CD4-positive, alpha-beta T cell treated with Interferon gamma for 1 hour (primary cell): ENCODE measurements around the gene CFAP161.

Source experiments
- DNase-seq: peaks from one replicate; pipeline ENCODE4 v3.0.0-alpha.2; 2020

CFAP161 gene

DNA sequence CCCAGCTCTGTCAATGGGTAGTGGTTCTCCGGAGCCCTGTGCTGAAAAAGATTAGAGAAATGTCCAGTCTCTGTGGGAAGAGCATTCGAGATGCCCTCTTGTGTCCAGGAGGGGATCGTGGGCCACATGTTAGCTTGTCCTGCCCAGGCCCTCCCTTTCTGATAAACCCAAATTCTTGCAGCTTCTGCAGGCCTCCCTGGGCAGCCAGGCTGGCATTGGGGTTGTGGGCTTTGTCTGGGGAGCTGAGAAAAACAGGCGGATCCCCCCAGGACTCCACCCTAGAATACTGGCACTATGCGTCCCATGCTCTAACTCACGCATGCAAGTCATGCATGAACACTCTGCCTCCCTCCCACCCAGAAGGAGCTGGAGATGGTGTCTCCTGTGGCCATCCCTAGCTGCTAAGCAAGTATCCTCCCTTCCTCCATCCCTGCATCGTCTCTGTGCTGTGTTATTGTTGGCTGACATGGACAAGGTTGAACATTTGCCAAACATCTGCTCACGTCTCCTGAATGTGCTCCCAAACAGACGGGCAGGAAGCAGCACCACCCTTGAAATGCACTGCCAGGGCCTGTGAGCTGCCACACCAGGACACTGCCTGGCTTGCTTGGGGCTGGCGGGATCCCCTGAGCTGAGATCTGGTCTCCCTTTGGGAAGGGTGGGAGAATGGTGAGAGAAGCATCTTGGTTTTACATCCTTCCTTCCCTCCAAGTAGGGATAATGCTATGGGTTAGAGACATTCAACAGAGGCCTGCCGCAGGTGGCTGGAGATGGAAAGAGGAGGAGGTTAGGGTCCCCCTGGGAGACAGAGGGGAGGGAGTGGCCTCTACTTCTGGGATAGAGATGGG is 26.5 kb downstream of the CFAP161 start:
- DNase-seq, result no peak

DNA sequence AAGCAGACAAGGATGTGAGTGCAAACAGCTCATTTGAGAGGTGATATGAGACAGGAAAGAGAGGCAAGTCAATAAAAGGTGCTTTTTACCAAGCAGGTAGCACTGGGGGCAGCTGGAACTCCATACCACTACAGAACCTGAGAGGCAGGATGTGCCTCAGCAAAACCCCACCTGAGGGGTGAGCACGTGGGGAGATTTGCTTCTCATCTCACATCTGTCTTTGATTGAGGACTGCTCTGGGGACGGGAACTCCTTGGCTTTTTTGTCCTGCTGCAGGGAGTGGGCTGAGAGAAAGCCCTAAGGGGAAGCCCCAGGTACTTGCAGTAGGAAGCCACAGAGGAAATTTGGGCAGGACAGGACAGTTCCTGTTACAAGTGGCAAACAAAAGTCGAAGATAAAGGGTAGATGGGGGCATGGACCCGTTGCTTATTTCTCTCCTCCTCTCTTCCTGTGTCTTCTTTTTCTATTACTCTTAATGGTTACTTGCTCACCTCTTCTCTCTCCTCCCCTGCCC is 27.1 kb downstream of the CFAP161 start:
- no peak for DNase-seq

DNA sequence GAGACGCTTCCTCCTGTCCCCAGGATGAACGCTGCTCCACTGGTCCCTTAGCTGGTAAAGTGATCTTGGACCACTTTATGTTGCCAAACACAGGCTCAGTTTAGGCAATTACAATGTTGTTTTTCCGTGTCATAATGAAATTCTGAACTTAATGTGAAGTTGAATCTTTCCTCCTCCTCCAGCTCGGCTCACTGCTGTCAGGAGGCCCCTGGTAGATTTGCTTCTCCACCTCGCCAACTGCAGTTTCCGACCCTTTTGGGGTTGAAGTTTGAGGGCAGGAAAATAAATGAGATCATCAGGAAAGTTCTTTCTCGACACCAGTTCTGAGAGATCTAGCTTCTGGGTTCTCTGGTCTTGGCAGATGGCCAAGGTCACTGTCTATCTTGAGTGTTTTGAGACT is 27.8 kb downstream of the CFAP161 start:
- no peak for DNase-seq

DNA sequence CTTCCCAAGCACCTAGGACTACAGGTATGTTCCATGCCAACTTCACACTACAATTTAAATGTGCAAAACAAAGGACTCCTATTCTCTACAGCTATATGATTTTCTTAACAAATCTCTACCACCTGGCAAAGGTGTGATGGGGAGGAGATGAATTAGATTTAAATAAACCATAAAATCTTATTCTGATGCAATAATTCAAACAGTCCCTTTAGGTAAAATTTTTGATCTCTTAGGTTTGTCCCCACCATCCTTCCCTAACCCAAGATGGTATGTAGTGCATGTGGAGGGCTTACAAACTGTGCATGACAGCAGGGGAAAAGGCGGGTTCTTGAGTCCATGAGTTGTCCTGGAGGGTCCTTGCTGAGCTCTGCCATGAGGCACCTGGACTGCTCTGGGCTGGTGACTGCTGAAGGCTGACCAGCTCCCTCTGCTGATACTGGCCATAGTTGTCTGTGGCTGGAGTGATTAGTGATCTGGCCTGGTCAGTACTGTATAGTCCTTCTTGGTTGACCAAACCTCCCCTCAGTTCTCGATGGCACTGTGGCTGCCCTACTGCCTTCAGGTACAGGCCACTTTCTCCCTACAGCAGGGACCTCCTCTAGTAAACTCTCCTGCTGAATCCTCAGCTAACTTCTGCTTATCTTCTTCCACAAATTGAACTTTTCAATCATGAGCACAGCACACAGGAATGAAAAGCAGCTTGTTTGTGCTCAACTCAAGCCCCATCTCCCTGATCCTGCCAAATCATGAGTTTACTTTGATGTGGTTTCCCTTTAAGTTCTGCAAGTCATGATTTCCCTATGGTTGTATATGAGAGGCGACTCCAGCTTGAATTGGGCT is 30.1 kb downstream of the CFAP161 start:
- no peak for DNase-seq

DNA sequence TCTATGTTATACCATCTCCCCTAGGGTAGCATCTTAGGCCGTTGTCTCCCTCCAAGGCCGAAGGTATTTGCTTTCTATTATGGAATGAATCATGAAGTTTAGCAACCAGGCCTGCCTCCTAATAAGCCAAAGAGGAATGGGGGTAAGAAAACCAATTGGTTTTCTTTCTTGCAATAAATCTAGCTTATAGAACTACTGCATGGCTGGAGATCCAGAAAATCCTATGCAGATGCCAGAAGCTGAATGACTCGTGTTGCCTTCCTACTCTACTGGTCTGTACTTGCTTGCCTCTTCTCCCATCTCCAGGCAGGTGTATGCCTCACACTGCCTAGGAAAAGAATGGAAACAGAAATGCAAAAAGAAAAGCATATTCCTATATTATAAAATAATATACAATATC is 31.5 kb downstream of the CFAP161 start:
- DNase-seq, result no peak

DNA sequence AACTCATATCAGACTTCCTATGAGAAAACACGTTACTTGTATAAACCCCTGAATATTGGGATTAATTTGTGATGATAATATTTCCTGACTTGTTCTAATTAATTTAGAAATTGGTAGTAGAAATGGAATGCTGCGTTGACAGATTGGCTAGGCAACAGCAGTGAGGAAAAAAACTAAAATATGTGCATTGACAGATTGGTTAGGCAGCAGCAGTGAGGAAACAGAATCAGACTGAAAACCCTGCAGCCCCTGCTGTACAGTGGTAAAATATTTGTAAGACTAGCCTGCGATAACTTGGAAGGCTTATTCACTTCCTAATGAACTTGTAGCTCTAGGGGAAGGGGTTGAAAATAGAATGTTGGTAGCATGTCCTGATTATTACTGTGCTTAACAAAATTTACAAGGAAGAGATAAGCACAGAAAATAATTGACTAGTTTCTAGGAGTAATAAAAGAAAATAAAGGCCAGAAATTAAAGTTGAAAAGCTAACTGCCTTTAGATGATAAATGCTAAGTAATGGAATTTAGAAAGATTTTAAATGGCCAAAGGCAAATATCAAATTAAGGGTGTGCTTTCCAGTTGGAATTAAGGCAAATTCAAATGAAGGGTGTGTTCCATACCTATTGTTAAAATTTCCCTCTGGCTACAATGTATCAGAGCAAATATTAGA is 32.7 kb downstream of the CFAP161 start:
- no peak for DNase-seq

DNA sequence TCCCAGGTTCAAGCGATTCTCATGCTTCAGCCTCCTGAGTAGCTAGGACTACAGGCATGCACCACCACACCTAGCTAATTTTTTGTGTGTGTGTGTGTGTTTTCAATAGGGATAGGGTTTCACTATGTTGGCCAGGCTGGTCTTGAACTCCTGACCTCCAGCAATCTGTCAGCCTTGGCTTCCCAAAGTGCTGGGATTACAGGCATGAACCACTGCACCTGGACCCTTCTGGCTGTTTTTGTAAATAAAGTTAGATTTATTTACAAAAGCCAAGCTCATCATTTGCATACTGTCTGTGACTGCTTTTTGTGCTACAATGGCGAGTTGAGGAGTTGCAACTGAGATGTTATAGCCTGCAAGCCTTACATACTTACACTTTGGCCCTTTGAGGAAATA is 34.1 kb downstream of the CFAP161 start:
- no peak for DNase-seq

DNA sequence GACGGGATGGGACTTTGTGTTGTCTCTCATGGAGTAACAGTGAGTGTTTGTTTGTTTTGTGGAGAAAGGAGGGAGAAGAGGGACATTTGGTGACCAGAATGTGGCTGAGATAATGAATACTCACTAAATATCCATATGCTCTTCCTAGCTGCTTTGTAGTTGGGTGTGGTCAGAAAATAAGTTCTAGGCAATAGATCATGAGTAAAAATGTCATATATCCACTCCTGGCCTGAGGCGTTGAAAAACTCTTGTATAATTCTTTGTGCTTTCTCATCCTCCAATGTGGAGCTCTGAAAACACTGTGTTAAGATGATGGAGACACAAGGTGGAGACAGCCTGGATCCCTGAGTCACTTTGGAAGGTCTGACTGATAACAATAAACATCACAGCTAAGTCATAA is 34.6 kb downstream of the CFAP161 start:
- DNase-seq, result no peak

DNA sequence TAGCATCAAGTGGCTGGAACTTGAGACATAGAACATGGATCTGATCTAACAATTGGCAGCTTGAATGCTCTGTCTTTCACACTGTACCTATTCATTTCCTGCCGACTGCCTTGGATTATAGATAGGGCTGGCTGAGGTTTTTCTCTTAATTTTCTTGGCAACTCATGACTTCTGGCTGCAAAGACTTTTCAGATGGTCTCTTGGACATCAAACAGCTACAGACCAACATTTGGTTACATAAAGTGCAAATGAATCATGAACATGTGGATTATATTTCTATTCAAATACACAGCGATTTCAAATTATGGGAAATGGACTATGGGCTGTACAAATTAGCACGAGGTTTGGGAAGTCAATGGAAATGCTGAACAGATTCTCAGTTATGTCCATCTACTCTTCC is 36.4 kb downstream of the CFAP161 start:
- no peak for DNase-seq

DNA sequence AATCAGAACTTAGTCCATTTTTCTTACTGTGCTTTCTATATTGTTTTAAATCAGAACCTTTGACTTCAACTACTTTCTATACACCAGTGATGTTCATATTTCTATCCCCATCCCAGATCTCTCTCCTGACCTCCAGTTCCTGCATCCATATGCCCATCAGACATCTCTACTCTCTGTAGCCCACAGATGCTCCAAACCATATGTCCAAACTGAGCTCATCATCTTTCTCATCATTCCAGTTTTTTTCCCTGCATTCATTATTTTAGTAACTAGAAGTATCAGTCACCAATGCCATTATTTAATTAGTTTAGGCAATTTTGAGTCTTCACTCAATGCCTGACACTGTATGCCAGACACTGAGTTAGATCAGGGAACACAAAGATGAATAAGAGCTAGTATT is 37.2 kb downstream of the CFAP161 start:
- DNase-seq, result no peak

DNA sequence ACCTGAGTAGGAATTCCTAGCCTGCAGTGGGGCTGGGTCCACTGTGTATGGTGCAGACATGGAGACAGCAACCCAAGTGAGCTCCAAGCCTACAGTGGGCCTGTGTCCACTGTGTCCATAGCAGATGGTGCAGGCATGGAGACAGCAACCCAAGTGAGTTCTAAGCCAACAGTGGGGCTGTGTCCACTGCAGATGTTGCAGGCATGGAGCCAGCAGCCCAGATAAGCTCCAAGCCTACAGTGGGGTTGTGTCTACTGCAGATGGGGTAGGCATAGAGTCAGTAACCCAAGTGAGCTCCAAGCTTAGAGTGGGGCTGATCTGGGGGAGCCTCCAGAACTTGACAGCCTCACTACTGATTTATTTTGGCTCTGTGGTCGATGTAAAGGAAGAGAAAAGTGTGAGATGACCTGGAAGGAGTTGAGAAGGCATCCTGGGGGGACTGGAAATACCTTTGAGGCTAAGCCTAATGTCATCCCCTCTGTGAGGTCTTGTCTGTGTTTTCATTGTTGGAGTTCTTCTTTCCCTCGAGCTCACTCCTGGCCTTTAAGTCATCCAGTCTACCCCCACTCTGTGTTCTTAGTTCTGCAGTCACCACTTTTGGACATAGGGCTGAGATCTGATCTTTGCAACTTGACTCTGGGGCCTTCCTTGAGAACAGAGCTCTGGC is 40.2 kb downstream of the CFAP161 start:
- no peak for DNase-seq

DNA sequence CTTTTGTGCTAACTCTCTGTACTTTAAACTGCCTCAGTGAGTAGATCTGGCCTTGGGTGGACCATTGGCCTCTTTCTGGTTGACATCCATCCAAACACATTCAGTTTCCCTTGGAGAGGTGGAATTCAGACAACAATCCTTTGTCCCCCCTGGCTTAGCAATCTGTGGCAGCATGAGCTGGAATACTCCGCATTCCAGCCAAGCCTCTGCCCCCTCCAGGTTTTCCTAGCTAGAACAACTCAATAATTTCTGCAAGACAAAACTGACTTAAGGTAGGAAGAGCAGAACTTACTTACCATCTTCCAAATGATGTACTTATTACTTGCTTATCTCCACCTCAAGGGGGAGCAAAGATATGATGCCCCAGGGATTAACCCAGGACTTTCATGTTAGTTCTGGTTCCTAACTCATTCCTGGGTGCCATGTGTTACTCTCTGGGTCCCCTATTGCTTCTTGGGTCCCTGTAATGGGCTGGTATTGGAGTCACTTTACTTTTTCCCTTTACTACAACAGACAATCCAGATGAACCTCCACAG is 40.8 kb downstream of the CFAP161 start:
- DNase-seq, result no peak

DNA sequence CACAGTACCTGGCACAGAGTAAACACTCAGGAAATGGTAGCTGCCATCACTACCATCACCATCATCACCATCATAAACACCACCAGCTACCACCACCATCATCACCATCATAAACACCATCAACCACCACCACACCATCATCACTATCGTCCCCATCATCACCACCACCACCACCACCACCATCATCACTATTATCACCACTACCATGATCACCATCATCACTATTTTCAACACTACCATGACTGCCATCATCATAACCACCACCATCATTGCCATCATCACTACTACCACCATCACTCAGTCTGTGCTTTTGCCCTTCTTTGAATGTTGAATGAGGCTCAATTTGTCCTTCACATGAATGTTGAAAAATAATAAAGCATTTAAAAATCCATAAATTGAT is 41.4 kb downstream of the CFAP161 start:
- no peak for DNase-seq

DNA sequence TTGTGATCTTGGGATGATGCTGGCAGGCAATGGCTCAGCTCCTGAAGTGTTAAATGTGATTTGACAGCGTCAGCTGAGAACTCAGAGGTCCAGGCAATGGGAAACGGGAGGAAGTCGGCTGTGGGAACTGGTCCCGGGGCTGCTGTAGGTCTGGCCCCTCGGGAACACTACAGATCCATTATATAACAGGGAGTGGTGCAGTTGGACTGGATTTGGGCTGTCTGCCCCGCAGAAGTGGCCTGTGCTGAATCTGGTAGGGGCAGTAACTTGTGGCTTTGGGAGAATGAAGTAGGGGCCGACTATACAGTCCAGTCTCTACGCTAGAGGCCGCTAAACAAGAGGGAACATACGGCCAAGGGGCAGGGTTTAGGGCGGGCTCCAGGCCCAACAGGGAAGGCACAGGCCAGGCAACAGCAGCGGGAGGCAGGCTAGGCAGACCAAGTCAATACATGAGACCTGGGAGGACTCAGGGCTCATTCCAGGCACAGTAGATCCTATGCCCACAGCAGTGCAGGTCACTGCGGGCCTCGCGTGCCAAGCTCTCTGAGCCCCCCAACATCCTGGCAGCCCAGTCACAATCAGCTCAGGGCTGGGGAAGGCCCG is 42.3 kb downstream of the CFAP161 start:
- no peak for DNase-seq

DNA sequence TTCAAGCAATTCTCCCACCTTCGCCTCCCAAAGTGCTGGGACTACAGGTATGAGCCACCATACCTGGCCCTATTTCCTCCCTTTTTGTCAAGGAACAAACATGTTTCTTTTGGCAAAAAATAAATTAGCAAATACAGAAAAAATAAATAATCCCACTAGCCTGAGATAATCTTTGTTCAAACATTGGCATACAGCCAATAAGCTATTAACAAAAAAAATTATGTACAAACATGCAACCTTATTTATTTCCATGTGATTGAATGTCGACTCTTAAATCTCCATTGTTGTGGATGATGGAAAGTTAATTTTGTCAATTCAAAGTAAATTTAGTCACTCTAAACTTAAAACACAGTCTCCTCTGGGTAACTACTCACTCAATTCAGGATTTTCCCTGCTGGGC is 44.3 kb downstream of the CFAP161 start:
- no peak for DNase-seq

DNA sequence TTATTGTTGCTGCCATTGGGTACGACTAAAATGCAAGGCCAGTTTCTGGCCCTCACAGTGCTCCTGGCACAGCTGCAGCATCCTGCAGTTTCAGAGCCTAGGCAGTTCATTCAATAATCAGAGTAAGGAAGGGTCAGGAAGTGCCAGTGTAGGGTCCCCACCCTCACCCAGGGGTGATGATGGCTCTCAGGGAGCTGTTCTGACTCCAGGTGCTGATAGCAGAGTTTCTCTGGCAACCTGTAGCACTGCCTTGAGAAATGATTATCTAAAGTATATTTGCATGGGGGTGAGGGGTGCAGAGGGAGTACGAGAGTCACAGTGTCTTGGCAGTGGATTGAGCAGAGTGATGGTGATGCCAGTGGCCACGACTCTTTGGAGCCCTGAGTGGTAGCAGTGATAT is 47.1 kb downstream of the CFAP161 start:
- no peak for DNase-seq

DNA sequence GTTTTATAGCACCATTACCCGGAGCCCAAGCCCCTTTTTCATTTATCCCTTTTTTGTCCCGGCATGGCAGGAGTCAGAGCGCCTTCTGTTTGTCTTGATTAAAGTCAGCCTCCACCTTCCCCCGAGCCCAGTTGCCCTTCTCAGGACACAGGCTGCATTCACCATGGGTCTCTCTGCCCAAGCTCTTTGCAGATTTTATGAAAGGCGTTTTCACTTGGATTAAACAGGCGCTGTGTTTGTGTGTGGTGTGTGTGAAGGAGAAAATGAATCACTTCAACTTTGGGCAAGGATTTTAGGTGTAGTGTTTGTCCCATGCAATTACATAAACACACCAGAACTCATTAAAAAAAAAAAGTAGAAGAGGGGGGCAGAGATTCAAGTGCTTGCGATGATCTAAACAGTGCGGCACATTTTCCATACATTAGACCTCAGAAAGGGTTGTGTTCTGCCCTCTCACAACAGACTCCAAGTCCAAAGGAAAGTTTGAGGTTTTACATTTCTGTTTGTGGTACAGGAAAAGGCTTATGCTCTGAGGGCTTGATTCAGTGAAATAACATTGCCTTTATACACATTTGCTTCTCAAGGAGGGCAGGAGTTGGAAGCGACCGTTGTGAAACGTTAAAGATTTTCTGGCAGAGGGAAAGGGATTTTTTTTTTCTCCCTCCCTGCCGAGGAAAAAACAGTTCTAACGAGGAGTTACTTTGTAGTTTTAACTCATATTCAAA is 48.1 kb downstream of the CFAP161 start:
- no peak for DNase-seq

DNA sequence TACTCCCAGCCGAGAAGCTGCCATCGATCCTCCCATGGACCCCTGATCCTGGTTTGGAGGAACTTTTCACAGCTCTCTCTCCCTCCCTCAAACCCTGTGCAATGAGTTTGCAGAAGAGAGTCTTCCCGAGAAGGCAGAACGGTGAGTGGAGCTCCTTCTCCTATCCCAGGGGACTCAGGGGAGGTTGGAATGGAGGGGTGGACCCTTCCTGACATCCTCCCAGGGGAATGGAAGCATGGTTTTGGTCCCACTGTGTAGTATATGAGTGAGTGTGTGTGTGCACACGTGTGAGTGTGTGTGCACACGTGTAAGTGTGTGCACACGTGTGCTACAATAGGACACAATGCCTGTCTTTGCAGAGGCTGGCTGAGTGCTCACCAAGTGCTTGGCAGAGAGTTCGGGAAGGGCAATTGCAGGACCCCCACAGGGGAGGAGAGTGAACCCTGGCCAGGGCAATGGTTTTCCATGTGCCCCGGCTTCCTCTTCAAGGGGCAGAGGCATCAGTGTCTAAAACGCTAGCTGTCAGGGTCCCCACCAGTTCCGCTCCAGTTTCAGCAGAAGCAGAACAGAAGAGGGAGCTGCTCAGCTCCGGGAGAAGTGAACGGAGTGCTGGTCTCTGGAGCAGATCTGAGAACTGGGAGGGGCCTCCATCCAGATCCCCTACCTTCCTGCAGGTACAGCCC is 48.8 kb downstream of the CFAP161 start:
- DNase-seq, result no peak

DNA sequence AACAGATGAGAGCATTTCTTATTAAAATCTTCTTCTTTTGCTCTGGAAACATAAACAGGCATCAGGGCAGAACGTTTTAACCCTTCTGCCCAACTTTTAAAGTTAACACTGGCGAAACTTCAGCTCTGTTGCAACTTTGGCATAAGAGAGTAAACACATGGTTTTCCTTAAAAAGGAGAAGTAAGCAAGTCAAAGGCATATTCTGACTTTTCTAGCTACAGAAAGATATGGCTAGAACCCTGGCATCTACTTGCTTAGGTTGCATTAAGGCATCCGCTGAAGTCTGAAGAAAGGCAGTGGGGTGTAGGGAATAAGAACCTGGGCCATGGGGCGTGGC is 49.3 kb downstream of the CFAP161 start:
- DNase-seq, result no peak

DNA sequence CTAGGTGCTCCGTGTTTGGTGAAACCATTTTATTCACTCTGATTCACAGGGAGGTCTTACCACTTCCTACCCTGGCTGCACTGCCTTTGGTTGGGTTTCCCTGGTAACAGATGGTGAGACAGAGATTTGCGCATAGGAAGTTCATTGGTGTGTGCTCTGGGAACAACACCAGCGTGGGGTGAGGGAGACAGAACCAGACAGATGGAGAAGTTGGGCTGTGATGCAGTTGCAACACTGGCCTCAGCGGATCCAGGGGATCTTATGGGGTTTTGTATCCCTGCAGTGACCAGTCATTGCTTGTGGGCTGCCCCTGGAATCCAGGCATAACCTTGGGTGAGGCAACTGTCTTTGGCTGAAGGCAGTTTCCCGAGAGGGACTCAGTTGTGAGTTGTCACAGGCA is 50.1 kb downstream of the CFAP161 start:
- DNase-seq, result no peak
